GM12878 (cell line): Measurements from ENCODE around the gene LAMC3. TPM values are rescaled to one million over a fixed set of nuclear protein-coding genes. Genes with fewer than 3 reads are reported as not detected.
A peak's percentile ranks its signal among the peaks of the same experiment; 100 is the strongest.

Experiments
- ATAC-seq: fragments of 200-7000 bp; cut with Tn5 transposase; 3 replicates; pipeline ENCODE4 v1.9.1; 2020; ENCODE audit warnings: mild to moderate bottlenecking, moderate library complexity
- BruUV-seq: library from RNA; stranded (reverse); fragments of 400-500 nt; replicated peaks from 2 replicates; lab custom pipeline; 2021; lab: Mats Ljungman, UMichigan
- CTCF ChIA-PET: fragments of 300-600 bp; sonication (Branson Sonifier 250); formaldehyde crosslinking; extraction: SDS; loops from one replicate; lab custom pipeline; 2021; ENCODE audit warnings: inconsistent platforms; lab: Yijun Ruan, JAX
- POLR2A ChIA-PET: fragments of 350-600 bp; formaldehyde crosslinking; extraction: SDS; loops from one replicate; lab custom pipeline; 2021; ENCODE audit warnings: inconsistent platforms; lab: Charles Lee
- RAD21 ChIA-PET: fragments of 300-600 bp; sonication (Branson Sonifier 250); formaldehyde crosslinking; loops from one replicate; lab custom pipeline; 2023; ENCODE audit warnings: antibody characterized with exemption; ENCODE audit not compliant: unreplicated experiment; lab: Charles Lee
- SMC1A ChIA-PET: fragments of 300-600 bp; sonication (Branson Sonifier 250); formaldehyde crosslinking; loops from one replicate; lab custom pipeline; 2023; ENCODE audit not compliant: unreplicated experiment, uncharacterized antibody; lab: Charles Lee
- DNase-seq: peaks from one replicate; pipeline ENCODE4 v3.0.0-alpha.2; 2011; ENCODE audit warnings: low read depth, low spot score
- FAIRE-seq: peaks from 3 replicates; lab custom pipeline; 2011; peaks lifted over from hg19 to GRCh38; lab: Jason Lieb, UNC
- H2AFZ ChIP-seq: 2 replicates; pipeline ENCODE4 v1.6.0; 2011; ENCODE audit warnings: low read depth, low read length, control low read depth; ENCODE audit not compliant: control insufficient read depth
- H3K27ac ChIP-seq: 2 replicates; pipeline ENCODE4 v1.5.1; 2011; ENCODE audit warnings: control low read depth; ENCODE audit not compliant: control insufficient read depth, insufficient read depth
- H3K27me3 ChIP-seq, 2 experiments: replicated peaks in 1 of 2; 2 replicates each; pipeline versions ENCODE4 v1.6.0 to v1.6.1; 2011; ENCODE audit warnings: low read length in 1 of 2; ENCODE audit not compliant: control insufficient read depth in 2 of 2, insufficient read depth in 2 of 2
- H3K36me3 ChIP-seq, 2 experiments: 2 replicates each; pipeline ENCODE4 v1.5.1; 2011; ENCODE audit warnings: low read length in 1 of 2; ENCODE audit not compliant: control insufficient read depth in 2 of 2, insufficient read depth in 2 of 2
- H3K4me1 ChIP-seq: 2 replicates; pipeline ENCODE4 v1.6.1; 2011; ENCODE audit warnings: mild to moderate bottlenecking, low read length, moderate library complexity, mixed read lengths; ENCODE audit not compliant: control insufficient read depth, insufficient read depth
- H3K4me2 ChIP-seq: 2 replicates; pipeline ENCODE4 v1.6.0; 2011; ENCODE audit warnings: control low read depth; ENCODE audit not compliant: control insufficient read depth, insufficient read depth
- H3K4me3 ChIP-seq: fragments of 200-600 bp; sonication (generic); 2 replicates; pipeline ENCODE4 v1.5.1; 2016
- H3K79me2 ChIP-seq: 2 replicates; pipeline ENCODE4 v1.6.0; 2011; ENCODE audit warnings: low read length; ENCODE audit not compliant: control insufficient read depth, insufficient read depth
- H3K9ac ChIP-seq: 2 replicates; pipeline ENCODE4 v1.8.0; 2011; ENCODE audit warnings: low read length, control low read depth, mixed read lengths; ENCODE audit not compliant: control insufficient read depth, insufficient read depth
- H3K9me3 ChIP-seq: replicated peaks from 3 replicates; pipeline ENCODE4 v1.5.1; 2011; ENCODE audit warnings: mild to moderate bottlenecking, low read length; ENCODE audit not compliant: control insufficient read depth, insufficient read depth
- H4K20me1 ChIP-seq: 2 replicates; pipeline ENCODE4 v1.6.0; 2011; ENCODE audit not compliant: control insufficient read depth, insufficient read depth
- MTA3 ChIP-seq: IDR thresholded peaks from 2 replicates; pipeline ENCODE4 v1.6.1; 2012; ENCODE audit warnings: low read length, inconsistent platforms, borderline replicate concordance
- PAX5 ChIP-seq: IDR thresholded peaks from 2 replicates; pipeline ENCODE4 v1.6.1; 2011; ENCODE audit warnings: low read depth, low read length, borderline replicate concordance
- WGBS: methylation state at CpG from one replicate; pipeline ENCODE4 v1.1.6; 2016; ENCODE audit warnings: low lambda C conversion rate; ENCODE audit not compliant: insufficient replicate concordance, insufficient coverage; ENCODE audit errors: missing lambda C conversion rate; 5-methylcytosine and 5-hydroxymethylcytosine counted together
- in situ Hi-C: fragments of 300-500 bp; cut with MboI; formaldehyde crosslinking; loops from 9 replicates; pipeline ENCODE4 v1.14.3; 2018; ENCODE audit warnings: mixed read lengths
- intact Hi-C: fragments of 100-400 bp; cut with micrococcal nuclease; formaldehyde crosslinking; loops from one replicate; pipeline ENCODE4 v1.14.2; 2022; ENCODE audit not compliant: unreplicated experiment
- polyA plus RNA-seq, 11 experiments: library from polyadenylated mRNA; depleted of rRNA in 4 of 11; unstranded in 6 of 11; stranded (reverse) in 5 of 11; fragments of >200 nt; fragmentation: Nextera tagmentation in 4 of 11; fragmentation: Illumina TruSeq in 1 of 11; extraction: Ambion mirVana in 4 of 11; extraction: Trizol in 1 of 11; gene quantifications; 1 replicate in 1 of 11; 2 replicates in 10 of 11; pipeline versions ENCODE4 v1.2.1 to v1.2.3, GENCODE V29; 2011 to 2016; ENCODE audit warnings: inconsistent platforms in 2 of 11, missing spikeins in 2 of 11, low read depth in 1 of 11
- total RNA-seq, 4 experiments: library from RNA; depleted of rRNA in 3 of 4; stranded (reverse); fragments of >200 nt in 3 of 4; fragmentation: Illumina TruSeq in 1 of 4; extraction: Trizol in 1 of 4; gene quantifications; 2 replicates each; pipeline versions ENCODE4 v1.2.1 to v1.2.3, GENCODE V29; 2013 to 2021
- TF ChIP-seq, protein P1 (sequence below): IDR thresholded peaks from 2 replicates; pipeline ENCODE4 v1.6.1; 2012; ENCODE audit warnings: improper control_type of control experiment, low read depth, low read length; ENCODE audit not compliant: insufficient replicate concordance

The LAMC3 gene
- total and polyA plus RNA-seq, 10 of the 15 experiments (the other 5 are each of a cell fraction or from before 2014, with no cell fraction given): under 0.01 to 0.08 TPM; not detected in 8

DNA sequence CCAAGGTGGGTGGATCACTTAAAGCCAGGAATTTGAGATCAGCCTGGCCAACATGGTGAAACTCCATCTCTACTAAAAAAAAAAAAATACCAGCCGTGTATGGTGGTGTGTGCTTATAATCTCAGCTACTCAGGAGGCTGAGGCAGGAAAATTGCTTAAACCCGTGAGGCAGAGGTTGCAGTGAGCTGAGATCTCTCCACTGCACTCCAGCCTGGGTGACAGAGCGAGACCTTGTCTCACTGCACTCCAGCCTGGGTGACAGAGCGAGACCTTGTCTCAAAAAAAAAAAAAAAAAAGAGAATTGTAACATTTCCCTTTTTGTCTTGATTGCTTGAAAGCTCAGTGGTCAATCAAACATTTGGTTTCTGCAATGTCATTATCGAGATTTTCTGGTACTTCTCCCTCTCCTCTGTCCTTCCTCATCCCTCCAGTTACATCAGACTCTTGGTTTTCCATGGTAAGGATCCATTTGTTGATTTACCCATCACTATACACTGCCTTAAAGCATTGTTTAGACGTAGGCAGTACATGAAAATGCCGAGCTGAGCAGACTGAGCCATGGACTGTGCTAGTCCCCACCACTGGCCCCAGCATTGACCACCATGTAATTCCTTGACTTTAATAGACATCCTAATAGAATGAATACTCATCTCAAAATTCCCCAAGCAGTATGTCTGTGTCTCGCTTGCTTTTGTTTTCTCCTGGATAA, 75.8 kb downstream of the LAMC3 start:
- no peak for DNase-seq
- Histone ChIP-seq H4K20me1 (no peaks in the 10 kb centered on the region), H3K4me1 (no peaks in the 10 kb centered on the region), H3K27me3 (no peaks in the 10 kb centered on the region; a peak in 1 of 4 replicates), H3K9ac (no peak overlapping the region), H3K9me3 (no peaks in the 10 kb centered on the region), H3K4me2 (no peak overlapping the region), H3K79me2 (no peaks in the 10 kb centered on the region), H3K27ac (no peak overlapping the region), H2AFZ (no peak overlapping the region), H3K36me3 (no peaks in the 10 kb centered on the region), H3K4me3 (no peak overlapping the region)
- intact Hi-C loops: no loop called here
- RAD21 ChIA-PET: no interaction called here
- peak; percentile 65 for FAIRE-seq
- SMC1A ChIA-PET: interaction anchor here (0.5 kb wide), 1 partner anchor 672 kb away, joined by 3 read pairs; no protein-coding TSS in a partner anchor
- 35% methylated on average over 8 of the region's 8 CpGs for WGBS
- POLR2A ChIA-PET: no interaction called here
- in situ Hi-C loops: no loop called here
- ATAC-seq: no peak
- TF ChIP-seq, protein P1, sequence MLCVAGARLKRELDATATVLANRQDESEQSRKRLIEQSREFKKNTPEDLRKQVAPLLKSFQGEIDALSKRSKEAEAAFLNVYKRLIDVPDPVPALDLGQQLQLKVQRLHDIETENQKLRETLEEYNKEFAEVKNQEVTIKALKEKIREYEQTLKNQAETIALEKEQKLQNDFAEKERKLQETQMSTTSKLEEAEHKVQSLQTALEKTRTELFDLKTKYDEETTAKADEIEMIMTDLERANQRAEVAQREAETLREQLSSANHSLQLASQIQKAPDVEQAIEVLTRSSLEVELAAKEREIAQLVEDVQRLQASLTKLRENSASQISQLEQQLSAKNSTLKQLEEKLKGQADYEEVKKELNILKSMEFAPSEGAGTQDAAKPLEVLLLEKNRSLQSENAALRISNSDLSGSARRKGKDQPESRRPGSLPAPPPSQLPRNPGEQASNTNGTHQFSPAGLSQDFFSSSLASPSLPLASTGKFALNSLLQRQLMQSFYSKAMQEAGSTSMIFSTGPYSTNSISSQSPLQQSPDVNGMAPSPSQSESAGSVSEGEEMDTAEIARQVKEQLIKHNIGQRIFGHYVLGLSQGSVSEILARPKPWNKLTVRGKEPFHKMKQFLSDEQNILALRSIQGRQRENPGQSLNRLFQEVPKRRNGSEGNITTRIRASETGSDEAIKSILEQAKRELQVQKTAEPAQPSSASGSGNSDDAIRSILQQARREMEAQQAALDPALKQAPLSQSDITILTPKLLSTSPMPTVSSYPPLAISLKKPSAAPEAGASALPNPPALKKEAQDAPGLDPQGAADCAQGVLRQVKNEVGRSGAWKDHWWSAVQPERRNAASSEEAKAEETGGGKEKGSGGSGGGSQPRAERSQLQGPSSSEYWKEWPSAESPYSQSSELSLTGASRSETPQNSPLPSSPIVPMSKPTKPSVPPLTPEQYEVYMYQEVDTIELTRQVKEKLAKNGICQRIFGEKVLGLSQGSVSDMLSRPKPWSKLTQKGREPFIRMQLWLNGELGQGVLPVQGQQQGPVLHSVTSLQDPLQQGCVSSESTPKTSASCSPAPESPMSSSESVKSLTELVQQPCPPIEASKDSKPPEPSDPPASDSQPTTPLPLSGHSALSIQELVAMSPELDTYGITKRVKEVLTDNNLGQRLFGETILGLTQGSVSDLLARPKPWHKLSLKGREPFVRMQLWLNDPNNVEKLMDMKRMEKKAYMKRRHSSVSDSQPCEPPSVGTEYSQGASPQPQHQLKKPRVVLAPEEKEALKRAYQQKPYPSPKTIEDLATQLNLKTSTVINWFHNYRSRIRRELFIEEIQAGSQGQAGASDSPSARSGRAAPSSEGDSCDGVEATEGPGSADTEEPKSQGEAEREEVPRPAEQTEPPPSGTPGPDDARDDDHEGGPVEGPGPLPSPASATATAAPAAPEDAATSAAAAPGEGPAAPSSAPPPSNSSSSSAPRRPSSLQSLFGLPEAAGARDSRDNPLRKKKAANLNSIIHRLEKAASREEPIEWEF: no peak
- no peak for TF ChIP-seq MTA3
- no peak for TF ChIP-seq PAX5
- CTCF ChIA-PET: interaction anchor here (1.6 kb wide), 1 partner anchor 38 kb away, joined by 4 read pairs; no protein-coding TSS in a partner anchor
- BruUV-seq: no TSS peak
